ENCODE data around the gene INAFM2.

- TF ChIP-seq, protein P1, sequence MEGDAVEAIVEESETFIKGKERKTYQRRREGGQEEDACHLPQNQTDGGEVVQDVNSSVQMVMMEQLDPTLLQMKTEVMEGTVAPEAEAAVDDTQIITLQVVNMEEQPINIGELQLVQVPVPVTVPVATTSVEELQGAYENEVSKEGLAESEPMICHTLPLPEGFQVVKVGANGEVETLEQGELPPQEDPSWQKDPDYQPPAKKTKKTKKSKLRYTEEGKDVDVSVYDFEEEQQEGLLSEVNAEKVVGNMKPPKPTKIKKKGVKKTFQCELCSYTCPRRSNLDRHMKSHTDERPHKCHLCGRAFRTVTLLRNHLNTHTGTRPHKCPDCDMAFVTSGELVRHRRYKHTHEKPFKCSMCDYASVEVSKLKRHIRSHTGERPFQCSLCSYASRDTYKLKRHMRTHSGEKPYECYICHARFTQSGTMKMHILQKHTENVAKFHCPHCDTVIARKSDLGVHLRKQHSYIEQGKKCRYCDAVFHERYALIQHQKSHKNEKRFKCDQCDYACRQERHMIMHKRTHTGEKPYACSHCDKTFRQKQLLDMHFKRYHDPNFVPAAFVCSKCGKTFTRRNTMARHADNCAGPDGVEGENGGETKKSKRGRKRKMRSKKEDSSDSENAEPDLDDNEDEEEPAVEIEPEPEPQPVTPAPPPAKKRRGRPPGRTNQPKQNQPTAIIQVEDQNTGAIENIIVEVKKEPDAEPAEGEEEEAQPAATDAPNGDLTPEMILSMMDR (tag by site-specific recombination; IDR thresholded peaks at IDR 0.05): no peak
- TF ChIP-seq PRDM1 (tag by site-specific recombination; IDR thresholded peaks at IDR 0.05) (no peak), TCF7L2 (IDR thresholded peaks at IDR 0.05; ENCODE audit: borderline replicate concordance, low read depth, low read length) (no peak)
Observed at GRCh38 chr15:40302981-40303380, 20.5 kb upstream of the INAFM2 start.
